GM19043 (cell line): ENCODE data around the gene RAVER1.

ENCODE experiments used
- ATAC-seq: cut with Tn5 transposase; IDR thresholded peaks from one replicate; pipeline ENCODE4 v1.9.1; 2021; ENCODE audit warnings: low read depth; ENCODE audit not compliant: unreplicated experiment

RAVER1 gene

GRCh38 chr19:10277795-10278589 is 55.3 kb downstream of the RAVER1 start:
- ATAC-seq, result no peak

- no peak for ATAC-seq
Measured at GRCh38 chr19:10274589-10274988, 58.7 kb downstream of the RAVER1 start.

GRCh38 chr19:10271543-10272086 is 61.7 kb downstream of the RAVER1 start:
- no peak for ATAC-seq

- peak; percentile 44 for ATAC-seq
Measured at GRCh38 chr19:10270616-10271394, 62.5 kb downstream of the RAVER1 start, which contains the start of gene ICAM1. TSS of gene ICAM1 (plus strand) at chr19:10271120. CDS start at chr19:10271160, 40 bp downstream.

DNA sequence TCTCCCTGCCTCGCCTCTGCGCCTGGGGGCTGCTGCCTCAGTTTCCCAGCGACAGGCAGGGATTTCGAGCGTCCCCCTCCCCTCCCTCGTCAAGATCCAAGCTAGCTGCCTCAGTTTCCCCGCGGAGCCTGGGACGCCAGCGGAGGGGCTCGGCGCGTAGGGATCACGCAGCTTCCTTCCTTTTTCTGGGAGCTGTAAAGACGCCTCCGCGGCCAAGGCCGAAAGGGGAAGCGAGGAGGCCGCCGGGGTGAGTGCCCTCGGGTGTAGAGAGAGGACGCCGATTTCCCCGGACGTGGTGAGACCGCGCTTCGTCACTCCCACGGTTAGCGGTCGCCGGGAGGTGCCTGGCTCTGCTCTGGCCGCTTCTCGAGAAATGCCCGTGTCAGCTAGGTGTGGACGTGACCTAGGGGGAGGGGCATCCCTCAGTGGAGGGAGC is 63.1 kb downstream of the RAVER1 start:
- ATAC-seq, result no peak

DNA sequence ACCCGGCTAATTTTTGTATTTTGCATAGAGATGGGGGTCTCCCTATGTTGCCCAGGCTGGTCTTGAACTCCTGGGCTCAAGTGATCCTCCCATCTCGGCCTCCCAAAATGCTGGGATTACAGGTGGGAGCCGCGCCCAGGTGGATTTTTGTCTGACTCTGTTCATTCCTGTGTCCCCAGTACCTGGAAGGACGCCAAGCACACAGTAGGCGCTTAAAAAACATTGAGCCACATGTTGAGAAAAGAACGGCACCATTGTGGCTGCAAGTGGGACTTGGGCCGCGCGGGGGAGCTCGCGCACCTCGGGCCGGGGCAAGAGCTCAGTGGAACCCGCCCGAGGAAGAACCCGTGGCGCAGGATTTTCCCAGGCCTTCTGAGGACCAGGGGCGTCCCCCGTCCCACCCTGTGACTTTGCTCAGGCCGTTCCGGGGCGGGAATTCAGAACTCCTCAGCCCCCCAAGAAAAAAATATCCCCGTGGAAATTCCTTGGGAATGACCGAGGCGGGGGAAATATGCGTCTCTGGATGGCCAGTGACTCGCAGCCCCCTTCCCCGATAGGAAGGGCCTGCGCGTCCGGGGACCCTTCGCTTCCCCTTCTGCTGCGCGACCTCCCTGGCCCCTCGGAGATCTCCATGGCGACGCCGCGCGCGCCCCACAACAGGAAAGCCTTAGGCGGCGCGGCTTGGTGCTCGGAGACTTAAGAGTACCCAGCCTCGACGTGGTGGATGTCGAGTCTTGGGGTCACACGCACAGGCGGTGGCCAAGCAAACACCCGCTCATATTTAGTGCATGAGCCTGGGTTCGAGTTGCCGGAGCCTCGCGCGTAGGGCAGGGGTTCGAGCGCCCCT is 63.8 kb downstream of the RAVER1 start:
- no peak for ATAC-seq

GRCh38 chr19:10268071-10268470 is 65.3 kb downstream of the RAVER1 start:
- no peak for ATAC-seq

- ATAC-seq, result no peak
Measured at GRCh38 chr19:10266706-10267105, 66.6 kb downstream of the RAVER1 start.
